ENCODE results near the gene CD99L2. TPM values are rescaled to one million over a fixed set of nuclear protein-coding genes. Genes with fewer than 3 reads are reported as not detected.

The CD99L2 gene
- total RNA-seq, 2 donors from 2014 or later, result 12.4 to 18.3 TPM

Other genes starting within 250 kb of the CD99L2 start
- gene MTMR1, start 205.3 kb downstream of the CD99L2 start, total RNA-seq, result 10 to 100 TPM; 35.1 to 35.6 TPM
- 10 to 100 TPM; 22.8 to 28.1 TPM for gene HMGB3, start 84.7 kb upstream of the CD99L2 start, total RNA-seq

All from activated T-cell treated with anti-CD3 and anti-CD28 coated beads, Interleukin-2, amount 50 U/mL, for 72 hours (primary cell).